ENCODE data around the gene MAP3K21. TPM values are rescaled to one million over a fixed set of nuclear protein-coding genes. Genes with fewer than 3 reads are reported as not detected.

MAP3K21 gene
- polyA plus RNA-seq, 1 donor from 2014 or later: 3.7 TPM

- Histone ChIP-seq H3K4me2 (ENCODE audit: low read length) (no peak overlapping the region), H3K9me2 (ENCODE audit: insufficient read depth, low read length) (no peaks in the 10 kb centered on the region), H4K20me1 (ENCODE audit: insufficient read depth) (no peaks in the 10 kb centered on the region), H3K4me3 (ENCODE audit: low read length) (no peak overlapping the region), H3F3A (ENCODE audit: insufficient read depth, low read length, poor library complexity, severe bottlenecking) (no peaks in the 10 kb centered on the region), H3K36me3 (ENCODE audit: insufficient read depth, low read length) (no peaks in the 10 kb centered on the region), H3K9ac (ENCODE audit: low read length) (no peak overlapping the region), H2AFZ (ENCODE audit: low read depth, low read length) (no peak overlapping the region), H3K79me2 (replicated peaks; ENCODE audit: insufficient read depth, low read length) (no peaks in the 10 kb centered on the region), H3K27ac (ENCODE audit: low read length) (no peak overlapping the region), H3K9me3 (ENCODE audit: low read length) (no peaks in the 10 kb centered on the region), H3K27me3 (ENCODE audit: insufficient read depth, low read depth, low read length) (no peaks in the 10 kb centered on the region)
- TF ChIP-seq EP300 (conservative IDR thresholded peaks at IDR 0.05; ENCODE audit: poor library complexity, severe bottlenecking): no peak
- no peak for TF ChIP-seq POLR2AphosphoS5 (IDR thresholded peaks at IDR 0.05)
- TF ChIP-seq TAF1 (IDR thresholded peaks at IDR 0.05; ENCODE audit: low read depth): no peak
- TF ChIP-seq, protein P1, sequence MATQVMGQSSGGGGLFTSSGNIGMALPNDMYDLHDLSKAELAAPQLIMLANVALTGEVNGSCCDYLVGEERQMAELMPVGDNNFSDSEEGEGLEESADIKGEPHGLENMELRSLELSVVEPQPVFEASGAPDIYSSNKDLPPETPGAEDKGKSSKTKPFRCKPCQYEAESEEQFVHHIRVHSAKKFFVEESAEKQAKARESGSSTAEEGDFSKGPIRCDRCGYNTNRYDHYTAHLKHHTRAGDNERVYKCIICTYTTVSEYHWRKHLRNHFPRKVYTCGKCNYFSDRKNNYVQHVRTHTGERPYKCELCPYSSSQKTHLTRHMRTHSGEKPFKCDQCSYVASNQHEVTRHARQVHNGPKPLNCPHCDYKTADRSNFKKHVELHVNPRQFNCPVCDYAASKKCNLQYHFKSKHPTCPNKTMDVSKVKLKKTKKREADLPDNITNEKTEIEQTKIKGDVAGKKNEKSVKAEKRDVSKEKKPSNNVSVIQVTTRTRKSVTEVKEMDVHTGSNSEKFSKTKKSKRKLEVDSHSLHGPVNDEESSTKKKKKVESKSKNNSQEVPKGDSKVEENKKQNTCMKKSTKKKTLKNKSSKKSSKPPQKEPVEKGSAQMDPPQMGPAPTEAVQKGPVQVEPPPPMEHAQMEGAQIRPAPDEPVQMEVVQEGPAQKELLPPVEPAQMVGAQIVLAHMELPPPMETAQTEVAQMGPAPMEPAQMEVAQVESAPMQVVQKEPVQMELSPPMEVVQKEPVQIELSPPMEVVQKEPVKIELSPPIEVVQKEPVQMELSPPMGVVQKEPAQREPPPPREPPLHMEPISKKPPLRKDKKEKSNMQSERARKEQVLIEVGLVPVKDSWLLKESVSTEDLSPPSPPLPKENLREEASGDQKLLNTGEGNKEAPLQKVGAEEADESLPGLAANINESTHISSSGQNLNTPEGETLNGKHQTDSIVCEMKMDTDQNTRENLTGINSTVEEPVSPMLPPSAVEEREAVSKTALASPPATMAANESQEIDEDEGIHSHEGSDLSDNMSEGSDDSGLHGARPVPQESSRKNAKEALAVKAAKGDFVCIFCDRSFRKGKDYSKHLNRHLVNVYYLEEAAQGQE (IDR thresholded peaks at IDR 0.05; ENCODE audit: borderline replicate concordance): no peak
- no peak for TF ChIP-seq SMC3 (conservative IDR thresholded peaks at IDR 0.05; ENCODE audit: poor library complexity)
- TF ChIP-seq, protein P2, sequence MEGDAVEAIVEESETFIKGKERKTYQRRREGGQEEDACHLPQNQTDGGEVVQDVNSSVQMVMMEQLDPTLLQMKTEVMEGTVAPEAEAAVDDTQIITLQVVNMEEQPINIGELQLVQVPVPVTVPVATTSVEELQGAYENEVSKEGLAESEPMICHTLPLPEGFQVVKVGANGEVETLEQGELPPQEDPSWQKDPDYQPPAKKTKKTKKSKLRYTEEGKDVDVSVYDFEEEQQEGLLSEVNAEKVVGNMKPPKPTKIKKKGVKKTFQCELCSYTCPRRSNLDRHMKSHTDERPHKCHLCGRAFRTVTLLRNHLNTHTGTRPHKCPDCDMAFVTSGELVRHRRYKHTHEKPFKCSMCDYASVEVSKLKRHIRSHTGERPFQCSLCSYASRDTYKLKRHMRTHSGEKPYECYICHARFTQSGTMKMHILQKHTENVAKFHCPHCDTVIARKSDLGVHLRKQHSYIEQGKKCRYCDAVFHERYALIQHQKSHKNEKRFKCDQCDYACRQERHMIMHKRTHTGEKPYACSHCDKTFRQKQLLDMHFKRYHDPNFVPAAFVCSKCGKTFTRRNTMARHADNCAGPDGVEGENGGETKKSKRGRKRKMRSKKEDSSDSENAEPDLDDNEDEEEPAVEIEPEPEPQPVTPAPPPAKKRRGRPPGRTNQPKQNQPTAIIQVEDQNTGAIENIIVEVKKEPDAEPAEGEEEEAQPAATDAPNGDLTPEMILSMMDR (IDR thresholded peaks at IDR 0.05; ENCODE audit: poor library complexity, severe bottlenecking): no peak
- no peak for TF ChIP-seq RAD21 (conservative IDR thresholded peaks at IDR 0.05)
- TF ChIP-seq MXI1 (conservative IDR thresholded peaks at IDR 0.05; ENCODE audit: poor library complexity, severe bottlenecking): no peak
These were observed 8.3 kb upstream of the MAP3K21 start for GRCh38 chr1:233319272-233319671.

DNA sequence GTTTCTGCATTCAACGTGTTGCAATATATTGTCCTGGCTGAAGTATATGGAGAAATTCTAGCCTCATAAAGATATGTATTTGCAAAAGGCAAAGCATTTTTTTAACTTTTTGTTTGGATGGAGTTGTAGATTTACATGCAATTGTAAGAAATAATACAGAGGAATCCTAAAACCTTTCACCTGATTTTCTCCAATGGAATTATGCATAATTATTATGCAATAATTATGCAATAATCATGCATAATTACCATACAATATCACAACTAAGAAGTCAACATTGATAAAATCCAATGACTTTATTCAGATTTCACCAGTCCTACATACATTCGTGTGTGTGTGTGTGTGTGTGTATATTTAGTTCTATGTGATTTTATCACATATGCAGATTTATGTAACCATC lies 7.5 kb upstream of the MAP3K21 start:
- no peak overlapping the region for H3K4me3 ChIP-seq (ENCODE audit: low read length)
- no peaks in the 10 kb centered on the region for H3K9me3 ChIP-seq (ENCODE audit: low read length)
- H3K36me3 ChIP-seq (ENCODE audit: insufficient read depth, low read length): no peaks in the 10 kb centered on the region
- H3K27ac ChIP-seq (ENCODE audit: low read length): no peak overlapping the region
- no peak overlapping the region for H3K9ac ChIP-seq (ENCODE audit: low read length)
- H3K4me2 ChIP-seq (ENCODE audit: low read length): no peak overlapping the region
- no peak overlapping the region for H2AFZ ChIP-seq (ENCODE audit: low read depth, low read length)
- no peaks in the 10 kb centered on the region for H3K79me2 ChIP-seq (replicated peaks; ENCODE audit: insufficient read depth, low read length)
- no peaks in the 10 kb centered on the region for H4K20me1 ChIP-seq (ENCODE audit: insufficient read depth)
- no peak for TF ChIP-seq EP300 (conservative IDR thresholded peaks at IDR 0.05; ENCODE audit: poor library complexity, severe bottlenecking)
- TF ChIP-seq POLR2AphosphoS5 (IDR thresholded peaks at IDR 0.05): no peak
- TF ChIP-seq, protein P1 (IDR thresholded peaks at IDR 0.05; ENCODE audit: borderline replicate concordance): no peak
- no peak for TF ChIP-seq TAF1 (IDR thresholded peaks at IDR 0.05; ENCODE audit: low read depth)
- TF ChIP-seq, protein P2 (IDR thresholded peaks at IDR 0.05; ENCODE audit: poor library complexity, severe bottlenecking): no peak
- no peak for TF ChIP-seq RAD21 (conservative IDR thresholded peaks at IDR 0.05)
- TF ChIP-seq SMC3 (conservative IDR thresholded peaks at IDR 0.05; ENCODE audit: poor library complexity): no peak
- TF ChIP-seq MXI1 (conservative IDR thresholded peaks at IDR 0.05; ENCODE audit: poor library complexity, severe bottlenecking): no peak
- no peak for TF ChIP-seq EZH2 (IDR thresholded peaks at IDR 0.05; ENCODE audit: borderline replicate concordance, insufficient read depth, low read length, poor library complexity, severe bottlenecking)
- H3F3A ChIP-seq (ENCODE audit: insufficient read depth, low read length, poor library complexity, severe bottlenecking): no peaks in the 10 kb centered on the region
- H3K27me3 ChIP-seq (ENCODE audit: insufficient read depth, low read depth, low read length): no peaks in the 10 kb centered on the region
- H3K9me2 ChIP-seq (ENCODE audit: insufficient read depth, low read length): no peaks in the 10 kb centered on the region

Data from neural cell (in vitro differentiated cells).